Fibroblast of lung (primary cell): ENCODE measurements around the gene STON1. TPM values are rescaled to one million over a fixed set of nuclear protein-coding genes. Genes with fewer than 3 reads are reported as not detected.

Experiments used
- DNase-seq, 2 donors: peaks; one replicate each; pipeline versions ENCODE4 v3.0.0 to v3.0.0-alpha.2; 2010; ENCODE audit warnings: low read depth in 2 of 2
- H2AFZ ChIP-seq: 2 replicates; pipeline ENCODE4 v1.5.1; 2012; ENCODE audit warnings: low read length, control low read depth, inconsistent platforms
- H3K27ac ChIP-seq: 2 replicates; pipeline ENCODE4 v1.5.1; 2011; ENCODE audit warnings: low read length, control low read depth; ENCODE audit not compliant: insufficient read depth
- H3K27me3 ChIP-seq: 2 replicates; pipeline ENCODE4 v1.5.1; 2011; ENCODE audit warnings: mild to moderate bottlenecking, low read length; ENCODE audit not compliant: control insufficient read depth, insufficient read depth
- H3K36me3 ChIP-seq: 2 replicates; pipeline ENCODE4 v1.5.1; 2011; ENCODE audit warnings: low read length; ENCODE audit not compliant: control insufficient read depth, insufficient read depth
- H3K4me1 ChIP-seq: 2 replicates; pipeline ENCODE4 v1.5.1; 2011; ENCODE audit warnings: low read length; ENCODE audit not compliant: control insufficient read depth, insufficient read depth; ENCODE audit errors: extremely low read depth
- H3K4me2 ChIP-seq: 2 replicates; pipeline ENCODE4 v1.5.1; 2011; ENCODE audit warnings: low read length, control low read depth; ENCODE audit not compliant: insufficient read depth; ENCODE audit errors: extremely low read depth
- H3K4me3 ChIP-seq, 4 experiments: fragments of 200-600 bp in 1 of 4; sonication (generic) in 1 of 4; replicated peaks in 1 of 4; 2 replicates each; pipeline ENCODE4 v1.5.1; 2011 to 2016; ENCODE audit warnings: low read length in 4 of 4, low read depth in 3 of 4, mild to moderate bottlenecking in 3 of 4, control low read depth in 2 of 4, inconsistent platforms in 1 of 4, mixed read lengths in 1 of 4; ENCODE audit not compliant: insufficient read depth in 1 of 4; ENCODE audit errors: control extremely low read depth in 1 of 4
- H3K79me2 ChIP-seq: 2 replicates; pipeline ENCODE4 v1.5.1; 2012; ENCODE audit warnings: mild to moderate bottlenecking, low read length, inconsistent platforms; ENCODE audit not compliant: control insufficient read depth, insufficient read depth
- H3K9ac ChIP-seq: 2 replicates; pipeline ENCODE4 v1.5.1; 2011; ENCODE audit warnings: mild to moderate bottlenecking, low read length, control low read depth; ENCODE audit not compliant: insufficient read depth
- H3K9me3 ChIP-seq: 2 replicates; pipeline ENCODE4 v1.5.1; 2012; ENCODE audit warnings: low read depth, low read length; ENCODE audit not compliant: control insufficient read depth, insufficient read depth
- H4K20me1 ChIP-seq: 2 replicates; pipeline ENCODE4 v1.5.1; 2011; ENCODE audit warnings: low read length; ENCODE audit not compliant: control insufficient read depth, insufficient read depth; ENCODE audit errors: extremely low read depth
- EZH2 ChIP-seq: IDR thresholded peaks from 2 replicates; pipeline ENCODE4 v1.5.1; 2012; ENCODE audit warnings: low read length, control low read depth, mild to moderate bottlenecking; ENCODE audit errors: missing control alignments
- polyA plus RNA-seq, 2 donors: library from polyadenylated mRNA; depleted of rRNA in 1 of 2; stranded (reverse) in 1 of 2; unstranded in 1 of 2; fragments of >200 nt; gene quantifications; 2 replicates each; pipeline ENCODE4 v1.2.1, GENCODE V29; 2011 to 2012; ENCODE audit warnings: missing spikeins in 1 of 2
- total RNA-seq: library from RNA; depleted of rRNA; stranded (reverse); fragments of >200 nt; gene quantifications from 2 replicates; pipeline ENCODE4 v1.2.1, GENCODE V29; 2014
- TF ChIP-seq, protein P1 (sequence below), 2 donors: IDR thresholded peaks in 1 of 2; conservative IDR thresholded peaks in 1 of 2; 1 replicate in 1 of 2; 2 replicates in 1 of 2; pipeline ENCODE4 v1.5.1; 2011 to 2012; ENCODE audit warnings: low read length in 2 of 2, control low read depth in 1 of 2, inconsistent platforms in 1 of 2, low read depth in 1 of 2, mild to moderate bottlenecking in 1 of 2

The STON1 gene
- total and polyA plus RNA-seq, 2 donors (not counting 1 experiment from before 2014, with no cell fraction given), result 11.3 to 16.7 TPM

DNA sequence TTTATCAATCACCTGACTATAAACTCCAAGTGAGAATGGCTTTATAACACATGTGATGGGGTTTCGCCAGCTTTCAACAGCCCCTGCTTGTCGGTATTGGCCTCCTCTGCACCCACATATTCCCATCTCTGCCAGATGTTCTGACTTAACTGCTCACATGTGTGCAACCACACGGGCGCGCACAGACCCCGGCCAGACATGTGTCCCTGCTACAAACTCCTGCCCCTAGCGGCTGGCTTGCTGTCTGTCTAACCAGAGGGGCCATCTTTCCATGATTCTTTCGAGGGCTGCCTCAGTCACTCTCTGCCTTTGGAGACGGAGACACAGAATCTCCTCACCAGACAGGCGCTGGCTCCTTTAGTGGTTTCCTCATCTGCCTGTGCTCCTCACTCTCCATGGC, 15.3 kb downstream of the STON1 start:
- H3K27ac ChIP-seq, result no peak overlapping the region
- DNase-seq, result no peak
- H3K9me3 ChIP-seq, result no peaks in the 10 kb centered on the region
- no peak for TF ChIP-seq EZH2
- TF ChIP-seq, protein P1, sequence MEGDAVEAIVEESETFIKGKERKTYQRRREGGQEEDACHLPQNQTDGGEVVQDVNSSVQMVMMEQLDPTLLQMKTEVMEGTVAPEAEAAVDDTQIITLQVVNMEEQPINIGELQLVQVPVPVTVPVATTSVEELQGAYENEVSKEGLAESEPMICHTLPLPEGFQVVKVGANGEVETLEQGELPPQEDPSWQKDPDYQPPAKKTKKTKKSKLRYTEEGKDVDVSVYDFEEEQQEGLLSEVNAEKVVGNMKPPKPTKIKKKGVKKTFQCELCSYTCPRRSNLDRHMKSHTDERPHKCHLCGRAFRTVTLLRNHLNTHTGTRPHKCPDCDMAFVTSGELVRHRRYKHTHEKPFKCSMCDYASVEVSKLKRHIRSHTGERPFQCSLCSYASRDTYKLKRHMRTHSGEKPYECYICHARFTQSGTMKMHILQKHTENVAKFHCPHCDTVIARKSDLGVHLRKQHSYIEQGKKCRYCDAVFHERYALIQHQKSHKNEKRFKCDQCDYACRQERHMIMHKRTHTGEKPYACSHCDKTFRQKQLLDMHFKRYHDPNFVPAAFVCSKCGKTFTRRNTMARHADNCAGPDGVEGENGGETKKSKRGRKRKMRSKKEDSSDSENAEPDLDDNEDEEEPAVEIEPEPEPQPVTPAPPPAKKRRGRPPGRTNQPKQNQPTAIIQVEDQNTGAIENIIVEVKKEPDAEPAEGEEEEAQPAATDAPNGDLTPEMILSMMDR (conservative IDR thresholded peaks at IDR 0.05 in 1 of 2, IDR thresholded peaks at IDR 0.05 in 1 of 2; ENCODE audit: low read depth in 1 of 2, low read length in 2 of 2), result no peak
- no peak overlapping the region for H3K4me3 ChIP-seq
- no peaks in the 10 kb centered on the region for H4K20me1 ChIP-seq
- no peaks in the 10 kb centered on the region for H3K4me1 ChIP-seq
- H3K36me3 ChIP-seq, result no peaks in the 10 kb centered on the region
- H3K9ac ChIP-seq, result no peak overlapping the region
- no peaks in the 10 kb centered on the region for H3K79me2 ChIP-seq
- H3K4me2 ChIP-seq, result no peak overlapping the region
- H2AFZ ChIP-seq, result no peak overlapping the region
- no peaks in the 10 kb centered on the region for H3K27me3 ChIP-seq

DNA sequence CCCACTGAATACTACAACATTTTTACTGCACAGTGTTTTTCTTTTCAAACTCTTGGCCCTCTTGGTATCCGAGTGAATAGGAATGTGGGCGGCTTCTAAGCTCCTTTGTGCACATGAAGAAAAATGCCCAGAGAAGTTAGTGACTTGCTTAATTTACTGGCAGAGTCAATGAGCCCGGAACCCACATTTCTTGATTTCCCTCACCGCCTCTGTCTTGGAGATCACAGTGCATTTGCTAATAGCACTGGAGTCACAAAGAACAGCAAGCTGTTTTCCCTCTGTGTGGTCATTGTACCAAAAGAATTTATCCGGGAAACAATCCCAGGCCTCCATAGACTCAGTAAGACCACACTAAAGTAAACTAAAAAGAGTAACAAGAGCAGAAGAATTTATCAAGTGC, 18.9 kb downstream of the STON1 start:
- Histone ChIP-seq H3K4me3 (no peak overlapping the region), H3K4me2 (no peak overlapping the region), H3K27ac (no peak overlapping the region), H4K20me1 (no peaks in the 10 kb centered on the region), H3K79me2 (no peaks in the 10 kb centered on the region), H3K9me3 (no peaks in the 10 kb centered on the region), H2AFZ (no peak overlapping the region), H3K4me1 (no peaks in the 10 kb centered on the region), H3K27me3 (no peaks in the 10 kb centered on the region), H3K36me3 (no peaks in the 10 kb centered on the region), H3K9ac (no peak overlapping the region)
- TF ChIP-seq, protein P1 (conservative IDR thresholded peaks at IDR 0.05 in 1 of 2, IDR thresholded peaks at IDR 0.05 in 1 of 2; ENCODE audit: low read depth in 1 of 2, low read length in 2 of 2), result no peak
- TF ChIP-seq EZH2, result no peak
- DNase-seq, result peak; percentile 33 to 92

DNA sequence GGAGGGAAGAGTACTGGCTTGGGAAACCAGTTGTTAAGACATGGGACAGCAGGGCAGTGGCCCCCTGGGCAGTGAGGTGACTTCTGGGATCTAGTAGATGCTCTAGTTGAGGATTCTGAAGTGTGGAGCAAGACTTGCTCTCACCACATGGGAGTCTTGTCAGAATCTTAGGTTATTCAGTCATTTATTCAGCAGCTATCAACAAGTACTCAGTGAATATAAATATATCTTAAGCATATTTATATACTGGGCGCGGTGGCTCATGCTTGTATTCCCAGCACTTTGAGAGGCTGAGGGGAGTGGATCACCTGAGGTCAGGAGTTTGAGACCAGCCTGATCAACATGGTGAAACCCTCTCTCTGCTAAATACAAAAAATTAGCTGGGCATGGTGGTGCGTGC, 20.0 kb downstream of the STON1 start:
- H3K27ac ChIP-seq, result no peak overlapping the region
- H2AFZ ChIP-seq, result no peak overlapping the region
- H3K4me2 ChIP-seq, result no peak overlapping the region
- no peak overlapping the region for H3K4me3 ChIP-seq
- no peaks in the 10 kb centered on the region for H3K9me3 ChIP-seq
- TF ChIP-seq EZH2, result no peak
- TF ChIP-seq, protein P1 (conservative IDR thresholded peaks at IDR 0.05 in 1 of 2, IDR thresholded peaks at IDR 0.05 in 1 of 2; ENCODE audit: low read depth in 1 of 2, low read length in 2 of 2), result no peak
- H3K36me3 ChIP-seq, result no peaks in the 10 kb centered on the region
- no peaks in the 10 kb centered on the region for H4K20me1 ChIP-seq
- no peaks in the 10 kb centered on the region for H3K4me1 ChIP-seq
- no peaks in the 10 kb centered on the region for H3K79me2 ChIP-seq
- DNase-seq, result no peak
- H3K9ac ChIP-seq, result no peak overlapping the region
- no peaks in the 10 kb centered on the region for H3K27me3 ChIP-seq
